NCI-H1048 (cell line): ENCODE data around the gene ROS1.

Experiments used
- DNase-seq: peaks from one replicate; lab custom pipeline; 2025; lab: John Stamatoyannopoulos, UW

ROS1 gene

DNA sequence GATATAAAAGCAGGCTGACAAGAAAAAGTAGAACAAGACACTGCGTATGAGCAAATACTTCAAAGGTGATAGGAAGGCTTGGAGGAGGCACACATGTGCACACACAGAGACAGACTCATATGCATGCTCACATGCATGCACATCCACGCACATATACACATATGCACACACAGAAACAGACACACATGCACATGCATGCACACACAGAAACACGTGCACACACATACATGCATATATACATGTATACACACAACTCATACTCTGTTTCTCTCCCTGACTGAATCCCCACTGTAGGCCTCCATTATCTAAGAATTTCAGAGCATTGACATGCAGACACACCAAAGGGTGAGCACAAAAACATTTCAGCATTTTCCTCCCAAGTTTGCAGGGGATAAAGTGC, 116.7 kb downstream of the ROS1 start:
- DNase-seq = no peak

DNA sequence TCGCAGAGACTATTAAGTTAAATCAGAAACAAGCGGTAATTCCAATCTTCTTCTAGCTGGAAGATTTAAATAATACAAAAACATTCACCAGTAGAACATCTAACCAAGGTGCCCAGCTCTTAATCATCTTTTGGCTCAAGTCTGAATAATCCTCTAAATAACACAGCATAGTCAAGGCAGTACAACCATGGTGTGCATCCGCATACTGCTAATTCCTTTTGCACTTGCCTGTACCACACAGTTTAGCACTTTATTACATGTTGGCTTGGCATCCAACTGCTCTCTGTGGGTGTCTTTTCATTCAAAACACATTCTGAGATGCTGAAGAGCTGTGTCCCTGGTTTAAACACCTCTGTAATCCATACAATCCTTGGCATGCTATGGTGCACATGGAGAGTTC, 118.1 kb downstream of the ROS1 start:
- no peak for DNase-seq

DNA sequence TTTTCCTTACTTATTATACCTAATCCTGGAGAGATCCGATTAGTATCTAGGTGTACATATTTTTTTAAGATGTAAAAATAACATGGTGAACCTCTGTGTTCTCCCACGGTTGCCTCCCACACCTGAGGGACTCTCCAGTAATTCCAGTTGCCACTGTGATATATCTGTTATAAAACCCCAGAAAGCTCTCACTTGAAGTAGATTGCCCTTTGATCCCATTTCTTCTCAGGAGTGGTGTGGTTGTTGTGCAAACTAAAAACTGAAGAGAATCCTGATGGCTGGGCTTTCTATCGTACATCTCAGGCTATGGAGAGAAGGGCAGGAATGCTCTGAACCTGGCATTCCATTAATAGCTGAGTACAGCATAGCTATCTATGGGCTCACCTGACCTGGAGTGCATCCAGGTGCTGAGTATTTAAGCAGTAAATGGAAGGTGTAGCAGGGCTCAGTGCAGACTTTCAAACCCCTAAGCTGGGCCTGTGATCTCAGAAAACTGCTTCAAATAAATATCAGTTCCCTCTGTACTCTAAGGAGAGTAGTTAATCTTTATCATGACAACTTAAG, 119.4 kb downstream of the ROS1 start:
- DNase-seq = no peak

GRCh38 chr6:117304446-117304845, 121.3 kb downstream of the ROS1 start:
- DNase-seq = no peak

DNA sequence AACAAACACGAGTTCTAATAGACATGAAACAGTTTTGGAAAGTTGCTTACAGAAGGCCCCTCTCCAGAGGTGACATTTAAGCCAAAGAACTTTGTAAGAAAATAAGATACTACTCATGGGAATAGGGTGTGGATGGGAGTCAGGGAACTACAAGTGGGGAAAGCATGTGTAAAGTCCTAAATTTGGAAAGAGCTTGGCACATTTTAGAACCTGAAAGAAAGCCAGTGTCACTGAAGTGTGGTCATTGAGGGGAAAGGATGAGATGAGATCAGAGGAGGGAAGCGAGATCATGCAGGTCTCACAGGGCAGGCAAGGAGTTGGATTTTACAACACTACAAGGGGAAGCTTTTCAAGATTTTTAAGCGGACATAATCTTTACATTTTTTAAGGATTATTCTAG, 122.4 kb downstream of the ROS1 start:
- no peak for DNase-seq

GRCh38 chr6:117298941-117299340, 126.8 kb downstream of the ROS1 start:
- DNase-seq = no peak

DNA sequence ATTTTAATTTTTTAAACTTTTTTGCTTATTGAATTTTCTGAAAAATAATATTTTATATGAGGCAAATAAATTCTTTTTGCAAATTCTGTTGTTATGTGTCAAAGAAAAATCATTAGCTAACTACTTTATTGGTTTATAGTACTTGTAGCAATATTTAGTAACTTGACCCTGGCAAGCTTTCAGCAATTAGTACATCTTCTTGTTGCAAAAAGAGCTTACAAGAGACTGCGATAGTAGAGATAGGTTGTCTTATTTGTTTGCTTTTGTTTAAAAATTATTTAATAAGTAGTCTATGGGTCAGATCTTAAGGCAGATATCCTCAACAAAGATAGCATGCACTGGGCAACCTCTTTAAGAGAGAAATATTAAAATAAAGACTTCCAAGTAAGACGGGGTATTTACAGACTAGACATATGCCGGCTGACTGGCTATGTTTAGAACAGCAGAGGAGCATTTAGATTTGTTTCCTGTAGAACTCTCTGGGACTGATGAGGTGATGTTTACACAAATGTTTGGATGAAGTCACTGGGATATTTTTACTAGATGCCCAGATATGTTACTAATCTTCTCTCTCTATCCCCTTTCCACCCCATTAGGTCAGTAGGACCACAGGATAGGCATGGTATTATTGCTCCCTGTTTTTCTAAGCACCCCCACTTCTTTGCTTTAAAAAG, 135.4 kb downstream of the ROS1 start:
- no peak for DNase-seq

- DNase-seq = no peak
Measured at GRCh38 chr6:117288083-117288715, 137.5 kb downstream of the ROS1 start.

GRCh38 chr6:117280922-117281321, 144.8 kb downstream of the ROS1 start:
- no peak for DNase-seq

- DNase-seq = no peak
Measured at GRCh38 chr6:117276778-117277316, 148.9 kb downstream of the ROS1 start.

DNA sequence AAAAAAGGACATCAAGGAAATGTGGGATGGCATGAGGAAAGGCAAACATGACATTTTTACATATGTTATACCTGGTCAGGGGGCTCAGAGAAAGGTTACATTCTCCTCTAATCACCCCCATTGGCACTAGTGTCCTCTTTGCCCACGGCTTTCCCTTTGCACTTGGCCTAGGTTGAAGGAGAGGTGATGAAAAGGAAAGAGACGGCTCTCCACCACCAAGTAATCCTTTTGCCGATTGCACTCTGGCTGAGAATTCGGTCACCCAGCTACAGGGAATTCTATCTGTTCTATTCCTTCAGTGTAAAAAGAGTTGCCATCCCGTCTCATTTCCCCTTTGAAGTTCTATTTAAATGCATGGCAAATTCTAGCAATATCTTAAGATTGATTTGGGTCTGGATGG, 150.0 kb downstream of the ROS1 start:
- no peak for DNase-seq

DNA sequence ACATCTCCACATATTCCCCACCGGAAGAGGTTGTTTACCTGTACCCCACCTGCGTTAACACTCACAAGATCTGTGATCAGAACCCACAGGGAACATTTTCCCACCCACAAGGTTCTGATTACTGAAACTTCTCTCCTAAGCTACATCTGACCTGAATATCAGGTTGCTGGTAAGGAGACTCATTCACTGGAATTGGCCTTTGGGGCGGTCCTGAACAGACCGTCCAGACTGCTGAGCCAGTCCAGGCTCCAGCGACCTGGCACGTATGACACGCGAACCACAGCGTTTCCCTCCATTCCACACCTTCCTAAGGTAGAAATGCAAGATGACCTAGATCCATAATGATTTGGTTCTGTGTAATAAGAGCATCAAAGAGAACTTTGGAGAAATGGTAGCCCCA, 150.5 kb downstream of the ROS1 start:
- no peak for DNase-seq

- DNase-seq = no peak
Measured at GRCh38 chr6:117272891-117273290, 152.9 kb downstream of the ROS1 start.

DNA sequence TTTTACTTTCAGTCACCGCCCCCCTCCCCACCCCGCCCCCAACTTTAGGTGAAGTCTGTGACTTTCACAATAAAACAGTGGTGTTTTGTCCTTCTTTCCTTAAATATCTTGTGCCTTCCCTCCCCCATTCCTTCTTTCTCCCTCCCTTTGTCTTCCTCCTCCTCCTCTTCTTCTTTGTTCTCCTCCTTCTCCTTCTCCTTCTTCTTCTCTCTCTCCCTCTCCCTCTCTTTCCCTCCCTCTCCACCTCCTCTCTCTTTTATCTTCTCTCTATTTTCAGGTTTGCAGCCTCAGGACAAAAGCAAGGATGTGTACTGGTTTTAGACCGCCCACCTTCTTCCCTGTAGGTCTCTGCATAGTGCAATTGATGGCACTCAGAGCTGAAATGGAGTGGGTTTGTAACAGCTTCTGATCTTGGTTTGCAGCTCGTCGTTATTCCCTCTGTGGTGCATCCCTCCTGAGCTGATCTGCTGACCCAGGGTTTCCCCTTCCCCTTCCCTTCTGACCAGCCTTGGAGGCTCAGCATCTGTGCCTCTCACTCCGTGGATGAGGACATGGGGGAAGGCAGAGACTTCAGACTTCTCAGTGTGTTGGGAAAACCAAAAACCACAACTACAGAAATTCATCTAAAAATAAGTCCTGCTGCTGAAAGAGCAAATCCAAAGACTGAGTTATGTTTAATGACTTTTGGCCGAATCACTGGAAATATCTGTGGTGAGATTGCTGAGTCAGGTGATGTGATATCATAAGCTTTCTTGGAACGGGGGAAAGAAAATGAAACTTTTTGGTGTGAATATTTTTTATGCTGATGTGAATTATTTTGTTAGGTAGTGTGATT, 153.5 kb downstream of the ROS1 start:
- DNase-seq = no peak

- DNase-seq = no peak
Measured at GRCh38 chr6:117270843-117271507, 154.8 kb downstream of the ROS1 start.

- DNase-seq = no peak
Measured at GRCh38 chr6:117270055-117270842, 155.5 kb downstream of the ROS1 start.

- DNase-seq = no peak
Measured at GRCh38 chr6:117269638-117270054, 156.1 kb downstream of the ROS1 start.

GRCh38 chr6:117268924-117269323, 156.8 kb downstream of the ROS1 start:
- no peak for DNase-seq

DNA sequence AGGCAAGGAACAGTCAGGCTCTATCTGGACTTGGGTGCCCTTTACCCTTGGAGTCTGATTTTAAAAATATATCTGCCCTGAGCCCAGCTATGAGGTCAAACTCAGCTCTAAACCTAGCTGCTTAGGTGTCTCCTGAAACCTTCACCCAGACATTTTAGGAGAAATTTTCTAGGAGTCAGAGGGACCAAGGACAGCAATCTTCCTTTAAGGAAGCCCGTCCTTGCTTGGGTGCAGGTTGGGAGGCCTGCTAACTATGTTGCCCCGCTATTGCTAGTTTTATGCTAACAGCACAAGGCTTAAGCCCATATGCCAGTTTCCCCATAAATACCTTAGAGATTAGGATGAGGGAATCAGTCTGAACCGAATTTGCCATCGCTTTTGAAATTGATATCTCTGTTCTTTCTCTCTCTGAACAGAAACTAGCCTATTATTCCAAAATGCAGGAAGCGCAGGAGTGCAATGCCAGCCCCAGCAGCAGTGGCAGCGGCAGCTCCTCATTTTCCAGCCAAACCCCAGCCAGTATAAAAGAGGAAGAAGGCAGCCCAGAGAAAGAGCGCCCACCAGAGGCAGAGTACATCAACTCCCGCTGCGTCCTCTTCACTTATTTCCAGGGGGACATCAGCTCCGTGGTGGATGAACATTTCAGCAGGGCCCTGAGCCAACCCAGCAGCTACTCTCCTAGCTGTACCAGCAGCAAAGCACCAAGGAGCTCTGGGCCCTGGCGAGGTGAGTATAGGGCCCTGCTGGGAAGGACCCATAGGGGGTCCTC, 157.8 kb downstream of the ROS1 start:
- DNase-seq = no peak

GRCh38 chr6:117267054-117267347, 158.7 kb downstream of the ROS1 start:
- no peak for DNase-seq
